ENCODE measurements around the gene CHMP2B.

The CHMP2B gene

GRCh38 chr3:87206635-87207034 is 20.5 kb upstream of the CHMP2B start:
- H3K9ac ChIP-seq (ENCODE audit: low read depth, low read length, poor library complexity, severe bottlenecking), result no peak overlapping the region
- TF ChIP-seq EZH2phosphoT487 (IDR thresholded peaks at IDR 0.05; ENCODE audit: borderline replicate concordance), result no peak
- TF ChIP-seq, protein P1, sequence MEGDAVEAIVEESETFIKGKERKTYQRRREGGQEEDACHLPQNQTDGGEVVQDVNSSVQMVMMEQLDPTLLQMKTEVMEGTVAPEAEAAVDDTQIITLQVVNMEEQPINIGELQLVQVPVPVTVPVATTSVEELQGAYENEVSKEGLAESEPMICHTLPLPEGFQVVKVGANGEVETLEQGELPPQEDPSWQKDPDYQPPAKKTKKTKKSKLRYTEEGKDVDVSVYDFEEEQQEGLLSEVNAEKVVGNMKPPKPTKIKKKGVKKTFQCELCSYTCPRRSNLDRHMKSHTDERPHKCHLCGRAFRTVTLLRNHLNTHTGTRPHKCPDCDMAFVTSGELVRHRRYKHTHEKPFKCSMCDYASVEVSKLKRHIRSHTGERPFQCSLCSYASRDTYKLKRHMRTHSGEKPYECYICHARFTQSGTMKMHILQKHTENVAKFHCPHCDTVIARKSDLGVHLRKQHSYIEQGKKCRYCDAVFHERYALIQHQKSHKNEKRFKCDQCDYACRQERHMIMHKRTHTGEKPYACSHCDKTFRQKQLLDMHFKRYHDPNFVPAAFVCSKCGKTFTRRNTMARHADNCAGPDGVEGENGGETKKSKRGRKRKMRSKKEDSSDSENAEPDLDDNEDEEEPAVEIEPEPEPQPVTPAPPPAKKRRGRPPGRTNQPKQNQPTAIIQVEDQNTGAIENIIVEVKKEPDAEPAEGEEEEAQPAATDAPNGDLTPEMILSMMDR (conservative IDR thresholded peaks at IDR 0.05; ENCODE audit: low read length), result no peak

GRCh38 chr3:87207460-87207859 is 19.6 kb upstream of the CHMP2B start:
- TF ChIP-seq EZH2phosphoT487 (IDR thresholded peaks at IDR 0.05; ENCODE audit: borderline replicate concordance), result no peak
- TF ChIP-seq, protein P1 (conservative IDR thresholded peaks at IDR 0.05; ENCODE audit: low read length), result no peak
- no peak overlapping the region for H2AFZ ChIP-seq (ENCODE audit: low read length)

More at GRCh38 chr3:87206635-87207034, 20.5 kb upstream of the CHMP2B start:
- Histone ChIP-seq H3K27me3 (ENCODE audit: insufficient read depth, low read length, poor library complexity, severe bottlenecking) (no peaks in the 10 kb centered on the region), H3F3A (ENCODE audit: low read depth) (no peaks in the 10 kb centered on the region), H3K4me2 (ENCODE audit: low read depth, low read length, poor library complexity, severe bottlenecking) (no peak overlapping the region), H3K4me1 (ENCODE audit: insufficient read depth, low read length, poor library complexity, severe bottlenecking) (no peaks in the 10 kb centered on the region), H3K4me3 (ENCODE audit: low read length, poor library complexity, severe bottlenecking) (no peak overlapping the region), H3K36me3 (ENCODE audit: insufficient read depth, low read length) (no peaks in the 10 kb centered on the region), H3K79me2 (ENCODE audit: insufficient read depth, low read length) (no peaks in the 10 kb centered on the region), H3K9me2 (replicated peaks; ENCODE audit: low read depth, low read length) (no peaks in the 10 kb centered on the region), H3K9me3 (ENCODE audit: insufficient read depth, low read depth, low read length) (no peaks in the 10 kb centered on the region), H2AFZ (ENCODE audit: low read length) (no peak overlapping the region), H4K20me1 (ENCODE audit: insufficient read depth, low read length, poor library complexity, severe bottlenecking) (no peaks in the 10 kb centered on the region)

DNA sequence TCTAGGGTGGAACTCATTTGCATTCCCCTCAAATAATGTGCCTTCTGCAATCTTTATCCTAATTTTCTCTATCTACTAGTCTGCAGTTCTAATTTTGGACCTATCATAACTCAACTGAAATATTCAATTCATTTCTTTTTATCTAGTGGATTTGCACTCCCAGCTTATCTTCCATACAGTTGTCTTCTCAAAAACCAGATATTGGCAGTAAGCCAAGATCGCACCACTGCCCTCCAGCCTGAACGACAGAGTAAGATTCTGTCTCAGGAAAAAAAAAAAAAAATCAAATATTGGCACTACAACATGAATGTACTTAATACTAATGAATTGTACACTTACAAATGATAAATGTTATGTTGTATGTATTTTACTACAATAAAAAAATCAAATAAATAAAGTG is 18.0 kb upstream of the CHMP2B start:
- Histone ChIP-seq H3K9ac (ENCODE audit: low read depth, low read length, poor library complexity, severe bottlenecking) (no peak overlapping the region), H2AFZ (ENCODE audit: low read length) (no peak overlapping the region), H3K4me1 (ENCODE audit: insufficient read depth, low read length, poor library complexity, severe bottlenecking) (no peaks in the 10 kb centered on the region), H3K79me2 (ENCODE audit: insufficient read depth, low read length) (no peaks in the 10 kb centered on the region), H3F3A (ENCODE audit: low read depth) (no peaks in the 10 kb centered on the region), H3K36me3 (ENCODE audit: insufficient read depth, low read length) (no peaks in the 10 kb centered on the region), H3K4me3 (ENCODE audit: low read length, poor library complexity, severe bottlenecking) (no peak overlapping the region), H3K27me3 (ENCODE audit: insufficient read depth, low read length, poor library complexity, severe bottlenecking) (no peaks in the 10 kb centered on the region), H3K4me2 (ENCODE audit: low read depth, low read length, poor library complexity, severe bottlenecking) (no peak overlapping the region), H3K9me3 (ENCODE audit: insufficient read depth, low read depth, low read length) (no peaks in the 10 kb centered on the region), H3K9me2 (replicated peaks; ENCODE audit: low read depth, low read length) (no peaks in the 10 kb centered on the region), H4K20me1 (ENCODE audit: insufficient read depth, low read length, poor library complexity, severe bottlenecking) (no peaks in the 10 kb centered on the region)
- no peak for TF ChIP-seq EZH2phosphoT487 (IDR thresholded peaks at IDR 0.05; ENCODE audit: borderline replicate concordance)
- TF ChIP-seq, protein P1 (conservative IDR thresholded peaks at IDR 0.05; ENCODE audit: low read length), result no peak

More at GRCh38 chr3:87207460-87207859, 19.6 kb upstream of the CHMP2B start:
- Histone ChIP-seq H3K79me2 (ENCODE audit: insufficient read depth, low read length) (no peaks in the 10 kb centered on the region), H4K20me1 (ENCODE audit: insufficient read depth, low read length, poor library complexity, severe bottlenecking) (no peaks in the 10 kb centered on the region), H3K36me3 (ENCODE audit: insufficient read depth, low read length) (no peaks in the 10 kb centered on the region), H3F3A (ENCODE audit: low read depth) (no peaks in the 10 kb centered on the region), H3K4me1 (ENCODE audit: insufficient read depth, low read length, poor library complexity, severe bottlenecking) (no peaks in the 10 kb centered on the region), H3K27me3 (ENCODE audit: insufficient read depth, low read length, poor library complexity, severe bottlenecking) (no peaks in the 10 kb centered on the region), H3K4me2 (ENCODE audit: low read depth, low read length, poor library complexity, severe bottlenecking) (no peak overlapping the region), H3K4me3 (ENCODE audit: low read length, poor library complexity, severe bottlenecking) (no peak overlapping the region), H3K9ac (ENCODE audit: low read depth, low read length, poor library complexity, severe bottlenecking) (no peak overlapping the region), H3K9me2 (replicated peaks; ENCODE audit: low read depth, low read length) (no peaks in the 10 kb centered on the region), H3K9me3 (ENCODE audit: insufficient read depth, low read depth, low read length) (no peaks in the 10 kb centered on the region)

Measured in Loucy (cell line).